ENCODE measurements around the gene SPIN1. TPM values are rescaled to one million over a fixed set of nuclear protein-coding genes. Genes with fewer than 3 reads are reported as not detected.

Gene SPIN1
- total RNA-seq, 2 experiments from 2014 or later, result 22.8 to 26.4 TPM

Other genes starting within 250 kb of the SPIN1 start
- gene SPATA31C2, start 250.0 kb upstream of the SPIN1 start, total RNA-seq, result under 1 TPM in 1 of 2 experiments, not detected in 1; 0.04 TPM
- not detected for gene NXNL2, start 146.7 kb downstream of the SPIN1 start, total RNA-seq